ENCODE data around the gene GJA9.

Gene GJA9

GRCh38 chr1:38831731-38832369 lies 49.5 kb downstream of the GJA9 start:
- no peak for DNase-seq

- DNase-seq = no peak
Observed at GRCh38 chr1:38829368-38829767, 52.0 kb downstream of the GJA9 start.

GRCh38 chr1:38827318-38827717 lies 54.1 kb downstream of the GJA9 start:
- no peak for DNase-seq

GRCh38 chr1:38826886-38827285 lies 54.5 kb downstream of the GJA9 start:
- DNase-seq = no peak

GRCh38 chr1:38826262-38826661 lies 55.1 kb downstream of the GJA9 start:
- DNase-seq = no peak
